WTC11 (cell line): ENCODE results near the gene DTX2. TPM values are rescaled to one million over a fixed set of nuclear protein-coding genes. Genes with fewer than 3 reads are reported as not detected.

ENCODE experiments used
- ATAC-seq: fragments of 200-7000 bp; cut with Tn5 transposase; 2 replicates; pipeline ENCODE4 v1.10.0; 2021; ENCODE audit warnings: mild to moderate bottlenecking, moderate library complexity
- CTCF ChIA-PET: fragments of 300-600 bp; sonication (Branson Sonifier 250); formaldehyde crosslinking; loops from one replicate; lab custom pipeline; 2021; ENCODE audit warnings: antibody characterized with exemption; lab: Charles Lee
- POLR2A ChIA-PET: fragments of 350-600 bp; sonication (Branson Sonifier 250); formaldehyde crosslinking; loops from one replicate; lab custom pipeline; 2021; ENCODE audit warnings: antibody characterized with exemption; lab: Charles Lee
- DNase-seq: peaks from one replicate; pipeline ENCODE4 v3.0.0; 2021; ENCODE audit warnings: low spot score
- H3K27ac Mint-ChIP-seq: 2 replicates; pipeline ENCODE4 v1.8.0; 2021; ENCODE audit warnings: mixed read lengths
- H3K27me3 Mint-ChIP-seq: 2 replicates; pipeline ENCODE4 v1.8.0; 2021; ENCODE audit warnings: low read depth, mild to moderate bottlenecking, moderate library complexity, mixed read lengths
- H3K36me3 Mint-ChIP-seq: 2 replicates; pipeline ENCODE4 v1.8.0; 2021; ENCODE audit warnings: mixed read lengths
- H3K4me1 Mint-ChIP-seq: 2 replicates; pipeline ENCODE4 v1.8.0; 2022; ENCODE audit warnings: mixed read lengths
- H3K4me3 Mint-ChIP-seq: 2 replicates; pipeline ENCODE4 v1.8.0; 2021; ENCODE audit warnings: mild to moderate bottlenecking, moderate library complexity, mixed read lengths
- H3K9me3 Mint-ChIP-seq: 2 replicates; pipeline ENCODE4 v1.8.0; 2021; ENCODE audit warnings: mixed read lengths
- CREB1 ChIP-seq: sonication (generic); formaldehyde crosslinking; IDR thresholded peaks from 2 replicates; pipeline ENCODE4 v1.8.0; 2023; ENCODE audit warnings: mild to moderate bottlenecking, missing genetic modification reagents
- ESRRA ChIP-seq: sonication (generic); formaldehyde crosslinking; IDR thresholded peaks from 2 replicates; pipeline ENCODE4 v1.8.1; 2022; ENCODE audit warnings: mild to moderate bottlenecking, missing genetic modification reagents, borderline replicate concordance
- ETV6 ChIP-seq: sonication (generic); formaldehyde crosslinking; IDR thresholded peaks from 2 replicates; pipeline ENCODE4 v1.8.1; 2022; ENCODE audit warnings: mild to moderate bottlenecking, missing genetic modification reagents
- FOXK1 ChIP-seq: sonication (generic); formaldehyde crosslinking; IDR thresholded peaks from 2 replicates; pipeline ENCODE4 v1.8.0; 2022; ENCODE audit warnings: mild to moderate bottlenecking, moderate library complexity, missing genetic modification reagents
- FOXP1 ChIP-seq: sonication (generic); formaldehyde crosslinking; IDR thresholded peaks from 2 replicates; pipeline ENCODE4 v1.8.0; 2022; ENCODE audit warnings: missing genetic modification reagents, mild to moderate bottlenecking, moderate library complexity, borderline replicate concordance
- JUN ChIP-seq: sonication (generic); formaldehyde crosslinking; IDR thresholded peaks from 2 replicates; pipeline ENCODE4 v1.8.0; 2023; ENCODE audit warnings: mild to moderate bottlenecking, missing genetic modification reagents
- NFYB ChIP-seq: sonication (generic); formaldehyde crosslinking; conservative IDR thresholded peaks from 2 replicates; pipeline ENCODE4 v1.8.0; 2022; ENCODE audit warnings: low read depth, missing genetic modification reagents
- NR2C2 ChIP-seq: sonication (generic); formaldehyde crosslinking; IDR thresholded peaks from 2 replicates; pipeline ENCODE4 v1.8.0; 2022; ENCODE audit warnings: mild to moderate bottlenecking, missing genetic modification reagents
- PRRX2 ChIP-seq: fragments of 250-450 bp; sonication (Bioruptor Pico); IDR thresholded peaks from 2 replicates; pipeline ENCODE4 v1.8.0; 2021; ENCODE audit warnings: mild to moderate bottlenecking
- RORB ChIP-seq: fragments of 250-450 bp; sonication (Bioruptor Pico); IDR thresholded peaks from 2 replicates; pipeline ENCODE4 v1.9.0; 2021; ENCODE audit warnings: mild to moderate bottlenecking
- SMAD4 ChIP-seq: sonication (generic); formaldehyde crosslinking; IDR thresholded peaks from 2 replicates; pipeline ENCODE4 v1.8.0; 2022; ENCODE audit warnings: mild to moderate bottlenecking, missing genetic modification reagents
- SOX15 ChIP-seq: fragments of 250-450 bp; sonication (Bioruptor Pico); IDR thresholded peaks from 2 replicates; pipeline ENCODE4 v1.9.0; 2021; ENCODE audit warnings: mild to moderate bottlenecking
- SP1 ChIP-seq: sonication (generic); formaldehyde crosslinking; conservative IDR thresholded peaks from 2 replicates; pipeline ENCODE4 v1.8.1; 2022; ENCODE audit warnings: missing genetic modification reagents
- TCF7 ChIP-seq: sonication (generic); formaldehyde crosslinking; IDR thresholded peaks from 2 replicates; pipeline ENCODE4 v1.8.0; 2022; ENCODE audit warnings: mild to moderate bottlenecking, low read depth, missing genetic modification reagents, moderate library complexity
- TEAD1 ChIP-seq: sonication (generic); formaldehyde crosslinking; IDR thresholded peaks from 2 replicates; pipeline ENCODE4 v1.8.0; 2022; ENCODE audit warnings: mild to moderate bottlenecking, missing genetic modification reagents
- TEAD4 ChIP-seq: sonication (generic); formaldehyde crosslinking; IDR thresholded peaks from 2 replicates; pipeline ENCODE4 v1.8.0; 2022; ENCODE audit warnings: mild to moderate bottlenecking, missing genetic modification reagents
- USF1 ChIP-seq: sonication (generic); formaldehyde crosslinking; IDR thresholded peaks from 2 replicates; pipeline ENCODE4 v1.8.0; 2022; ENCODE audit warnings: mild to moderate bottlenecking, missing genetic modification reagents
- ZNF121 ChIP-seq: sonication (generic); formaldehyde crosslinking; IDR thresholded peaks from 2 replicates; pipeline ENCODE4 v1.8.0; 2023; ENCODE audit warnings: missing genetic modification reagents
- ZNF219 ChIP-seq: sonication (generic); formaldehyde crosslinking; IDR thresholded peaks from 2 replicates; pipeline ENCODE4 v1.8.0; 2023; ENCODE audit warnings: missing genetic modification reagents, mild to moderate bottlenecking, borderline replicate concordance
- ZNF396 ChIP-seq: fragments of 250-450 bp; sonication (Bioruptor Pico); IDR thresholded peaks from 2 replicates; pipeline ENCODE4 v1.8.0; 2021; ENCODE audit warnings: mild to moderate bottlenecking, moderate library complexity, borderline replicate concordance
- ZNF423 ChIP-seq: fragments of 250-450 bp; sonication (Bioruptor Pico); IDR thresholded peaks from 2 replicates; pipeline ENCODE4 v2.1.2; 2022; ENCODE audit warnings: mild to moderate bottlenecking, moderate library complexity
- ZNF425 ChIP-seq: fragments of 250-450 bp; sonication (Bioruptor Pico); conservative IDR thresholded peaks from 2 replicates; pipeline ENCODE4 v1.9.0; 2021; ENCODE audit warnings: mild to moderate bottlenecking
- ZNF671 ChIP-seq: fragments of 250-450 bp; sonication (Bioruptor Pico); IDR thresholded peaks from 2 replicates; pipeline ENCODE4 v1.8.0; 2021; ENCODE audit warnings: mild to moderate bottlenecking
- total RNA-seq: library from RNA; stranded (reverse); gene quantifications from 3 replicates; pipeline ENCODE4 v1.2.3, GENCODE V29; 2021
- TF ChIP-seq, protein P1 (sequence below): sonication (generic); formaldehyde crosslinking; IDR thresholded peaks from 2 replicates; pipeline ENCODE4 v1.8.0; 2022; ENCODE audit warnings: mild to moderate bottlenecking, missing genetic modification reagents
- TF ChIP-seq, protein P2 (sequence below): sonication (generic); formaldehyde crosslinking; IDR thresholded peaks from 2 replicates; pipeline ENCODE4 v1.8.1; 2023; ENCODE audit warnings: mild to moderate bottlenecking, missing genetic modification reagents
- TF ChIP-seq, protein P3 (sequence below): sonication (generic); formaldehyde crosslinking; conservative IDR thresholded peaks from 2 replicates; pipeline ENCODE4 v1.8.1; 2022; ENCODE audit warnings: mild to moderate bottlenecking, missing genetic modification reagents
- TF ChIP-seq, protein P4 (sequence below): sonication (generic); formaldehyde crosslinking; IDR thresholded peaks from 2 replicates; pipeline ENCODE4 v1.8.1; 2022; ENCODE audit warnings: low read depth, missing genetic modification reagents, borderline replicate concordance

The DTX2 gene
- total RNA-seq, 1 experiment from 2014 or later, result 79.2 TPM

- DNase-seq (no peak), ATAC-seq (no peak)
- ChIA-PET CTCF (no interaction called here), POLR2A (no interaction called here)
- H3K9me3 Mint-ChIP-seq, result peaks cover 4% of the 10 kb centered on the region
- H3K4me1 Mint-ChIP-seq, result peaks cover 4% of the 10 kb centered on the region
- H3K27me3 Mint-ChIP-seq, result no peaks in the 10 kb centered on the region
- peaks cover 16% of the 10 kb centered on the region for H3K36me3 Mint-ChIP-seq
- TF ChIP-seq ZNF121 (CRISPR knock-in tag), result peak; percentile 52; the same call in 1 of the 2 replicates
- TF ChIP-seq, protein P1, sequence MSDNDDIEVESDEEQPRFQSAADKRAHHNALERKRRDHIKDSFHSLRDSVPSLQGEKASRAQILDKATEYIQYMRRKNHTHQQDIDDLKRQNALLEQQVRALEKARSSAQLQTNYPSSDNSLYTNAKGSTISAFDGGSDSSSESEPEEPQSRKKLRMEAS (CRISPR knock-in tag), result no peak
- TF ChIP-seq, protein P2, sequence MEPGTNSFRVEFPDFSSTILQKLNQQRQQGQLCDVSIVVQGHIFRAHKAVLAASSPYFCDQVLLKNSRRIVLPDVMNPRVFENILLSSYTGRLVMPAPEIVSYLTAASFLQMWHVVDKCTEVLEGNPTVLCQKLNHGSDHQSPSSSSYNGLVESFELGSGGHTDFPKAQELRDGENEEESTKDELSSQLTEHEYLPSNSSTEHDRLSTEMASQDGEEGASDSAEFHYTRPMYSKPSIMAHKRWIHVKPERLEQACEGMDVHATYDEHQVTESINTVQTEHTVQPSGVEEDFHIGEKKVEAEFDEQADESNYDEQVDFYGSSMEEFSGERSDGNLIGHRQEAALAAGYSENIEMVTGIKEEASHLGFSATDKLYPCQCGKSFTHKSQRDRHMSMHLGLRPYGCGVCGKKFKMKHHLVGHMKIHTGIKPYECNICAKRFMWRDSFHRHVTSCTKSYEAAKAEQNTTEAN (CRISPR knock-in tag), result no peak
- no peak for TF ChIP-seq ZNF396 (CRISPR knock-in tag)
- TF ChIP-seq FOXK1, result no peak
- H3K4me3 Mint-ChIP-seq, result no peak overlapping the region
- H3K27ac Mint-ChIP-seq, result no peak overlapping the region
Observed at GRCh38 chr7:76507723-76508406, 46.4 kb downstream of the DTX2 start.

DNA sequence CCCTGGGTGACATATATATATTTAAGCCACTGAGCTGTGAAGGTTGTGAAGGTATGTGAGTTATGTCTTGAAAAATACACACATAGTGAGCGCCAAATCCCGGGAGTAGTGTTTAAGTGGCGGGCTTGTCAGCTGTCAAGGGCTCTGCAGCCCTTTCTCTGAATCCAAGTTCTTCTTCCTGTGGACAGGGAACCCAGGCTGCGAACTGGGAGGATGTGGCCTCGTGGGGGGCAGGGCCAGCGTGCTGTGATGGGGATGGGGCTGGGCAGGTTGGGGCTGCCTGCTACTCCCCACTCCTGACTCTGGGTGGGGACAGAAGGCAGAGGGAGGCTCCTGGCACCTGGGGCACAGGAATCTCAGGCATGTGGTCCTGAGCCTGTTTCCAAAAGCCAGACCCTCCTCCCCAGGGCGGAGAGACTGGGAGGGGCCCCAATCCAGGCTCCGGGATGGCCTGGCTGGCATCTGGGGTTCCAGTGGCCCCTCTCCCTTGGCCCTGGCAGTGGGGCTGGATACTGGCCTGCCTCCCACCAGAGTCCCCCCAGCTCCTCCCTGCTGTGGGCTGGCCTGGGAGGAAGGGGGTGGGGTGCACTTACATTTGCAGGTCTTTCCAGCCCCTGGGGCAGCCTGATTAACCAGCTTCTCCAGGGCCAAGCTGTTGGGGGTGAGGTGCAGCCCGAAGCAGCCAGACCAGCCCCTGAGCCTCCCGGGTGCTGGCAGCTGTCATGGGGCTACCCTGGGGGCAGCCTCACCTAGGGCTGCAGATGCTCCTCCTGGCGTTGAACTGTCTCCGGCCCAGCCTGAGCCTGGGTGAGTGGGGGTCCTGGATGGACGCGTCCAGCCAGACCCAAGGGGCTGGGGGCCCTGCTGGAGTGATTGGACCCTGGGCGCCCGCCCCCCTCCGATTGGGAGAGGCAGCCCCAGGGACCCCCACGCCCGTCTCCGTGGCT lies 48.7 kb downstream of the DTX2 start, which contains the start of gene UPK3B:
UPK3B (plus strand) TSS at position 622 of the 947 bp plus-strand sequence; CDS start at position 723, 101 bp downstream.
- Mint-ChIP-seq H3K27ac (peak within 1 kb of the TSS; percentile 60; the same call in 1 of the 2 replicates), H3K9me3 (peaks cover 4% of the 10 kb centered on the region), H3K4me3 (peak within 1 kb of the TSS; percentile 6; the same call in 1 of the 2 replicates), H3K36me3 (peaks cover 9% of the 10 kb centered on the region), H3K4me1 (peaks cover 4% of the 10 kb centered on the region), H3K27me3 (no peaks in the 10 kb centered on the region; the same call in 1 of the 2 replicates)
- ATAC-seq, result peak; percentile 83
- POLR2A ChIA-PET, result interaction anchor here (1.4 kb wide), 1 partner anchor 151 kb away, joined by 3 read pairs; the partner anchor contains the start of gene YWHAG
- peak; percentile 74 for DNase-seq
- CTCF ChIA-PET, result no interaction called here
- TF ChIP-seq, protein P3, sequence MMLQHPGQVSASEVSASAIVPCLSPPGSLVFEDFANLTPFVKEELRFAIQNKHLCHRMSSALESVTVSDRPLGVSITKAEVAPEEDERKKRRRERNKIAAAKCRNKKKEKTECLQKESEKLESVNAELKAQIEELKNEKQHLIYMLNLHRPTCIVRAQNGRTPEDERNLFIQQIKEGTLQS, result no peak
- TF ChIP-seq ZNF423, result peak; percentile 42; the same call in 1 of the 2 replicates
- peak; percentile 36; the same call in 1 of the 2 replicates for TF ChIP-seq SP1 (CRISPR knock-in tag)
- no peak for TF ChIP-seq NR2C2
- peak; percentile 56 for TF ChIP-seq TEAD4 (CRISPR knock-in tag)
- TF ChIP-seq, protein P1 (CRISPR knock-in tag), result peak; percentile 46; the same call in 1 of the 2 replicates
- TF ChIP-seq ZNF425 (CRISPR knock-in tag), result no peak
- no peak for TF ChIP-seq SMAD4 (CRISPR knock-in tag)
- TF ChIP-seq ETV6 (CRISPR knock-in tag), result peak; percentile 57; the same call in 1 of the 2 replicates
- no peak for TF ChIP-seq NFYB (CRISPR knock-in tag)
- peak; percentile 53; the same call in 1 of the 2 replicates for TF ChIP-seq FOXP1
- TF ChIP-seq USF1 (CRISPR knock-in tag), result 0 out of 2 replicates have a peak, but pooled peaks have one; percentile 39
- TF ChIP-seq RORB, result no peak
- peak; percentile 91; the same call in 1 of the 2 replicates for TF ChIP-seq TEAD1 (CRISPR knock-in tag)
- no peak for TF ChIP-seq JUN (CRISPR knock-in tag)
- TF ChIP-seq ZNF219 (CRISPR knock-in tag), result no peak
- TF ChIP-seq ESRRA (CRISPR knock-in tag), result no peak
- TF ChIP-seq TCF7, result no peak
- TF ChIP-seq ZNF671 (CRISPR knock-in tag), result no peak
- TF ChIP-seq PRRX2 (CRISPR knock-in tag), result no peak
- no peak for TF ChIP-seq ZNF396 (CRISPR knock-in tag)
- no peak for TF ChIP-seq SOX15
- TF ChIP-seq, protein P4, sequence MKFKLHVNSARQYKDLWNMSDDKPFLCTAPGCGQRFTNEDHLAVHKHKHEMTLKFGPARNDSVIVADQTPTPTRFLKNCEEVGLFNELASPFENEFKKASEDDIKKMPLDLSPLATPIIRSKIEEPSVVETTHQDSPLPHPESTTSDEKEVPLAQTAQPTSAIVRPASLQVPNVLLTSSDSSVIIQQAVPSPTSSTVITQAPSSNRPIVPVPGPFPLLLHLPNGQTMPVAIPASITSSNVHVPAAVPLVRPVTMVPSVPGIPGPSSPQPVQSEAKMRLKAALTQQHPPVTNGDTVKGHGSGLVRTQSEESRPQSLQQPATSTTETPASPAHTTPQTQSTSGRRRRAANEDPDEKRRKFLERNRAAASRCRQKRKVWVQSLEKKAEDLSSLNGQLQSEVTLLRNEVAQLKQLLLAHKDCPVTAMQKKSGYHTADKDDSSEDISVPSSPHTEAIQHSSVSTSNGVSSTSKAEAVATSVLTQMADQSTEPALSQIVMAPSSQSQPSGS, result no peak
- no peak for TF ChIP-seq CREB1 (CRISPR knock-in tag)
